WERI-Rb-1 (cell line): Measurements from ENCODE around the gene CNKSR2.

Experiments
- DNase-seq: peaks from one replicate; pipeline ENCODE4 v3.0.0-alpha.2; 2020
- H3K27ac ChIP-seq: fragments of 250-450 bp; sonication (Bioruptor Pico); 2 replicates; pipeline ENCODE4 v1.5.1; 2020; ENCODE audit warnings: mild to moderate bottlenecking, moderate library complexity
- H3K27me3 ChIP-seq: fragments of 250-450 bp; sonication (Bioruptor Pico); 2 replicates; pipeline ENCODE4 v1.5.1; 2021; ENCODE audit warnings: mild to moderate bottlenecking, low read depth, moderate library complexity; ENCODE audit not compliant: insufficient read depth, severe bottlenecking
- H3K36me3 ChIP-seq: fragments of 250-450 bp; sonication (Bioruptor Pico); 2 replicates; pipeline ENCODE4 v1.5.1; 2020; ENCODE audit warnings: mild to moderate bottlenecking, moderate library complexity
- H3K4me3 ChIP-seq: 2 replicates; pipeline ENCODE4 v1.5.1; 2011; ENCODE audit warnings: low read depth, mild to moderate bottlenecking, control low read depth, low read length
- H3K9me3 ChIP-seq: fragments of 250-450 bp; sonication (Bioruptor Pico); 2 replicates; pipeline ENCODE4 v1.5.1; 2021; ENCODE audit warnings: mild to moderate bottlenecking, moderate library complexity; ENCODE audit not compliant: severe bottlenecking
- TF ChIP-seq, protein P1 (sequence below): IDR thresholded peaks from 2 replicates; pipeline ENCODE4 v1.5.1; 2011; ENCODE audit warnings: low read depth, mild to moderate bottlenecking, control low read depth, inconsistent platforms, low read length

Gene CNKSR2

DNA sequence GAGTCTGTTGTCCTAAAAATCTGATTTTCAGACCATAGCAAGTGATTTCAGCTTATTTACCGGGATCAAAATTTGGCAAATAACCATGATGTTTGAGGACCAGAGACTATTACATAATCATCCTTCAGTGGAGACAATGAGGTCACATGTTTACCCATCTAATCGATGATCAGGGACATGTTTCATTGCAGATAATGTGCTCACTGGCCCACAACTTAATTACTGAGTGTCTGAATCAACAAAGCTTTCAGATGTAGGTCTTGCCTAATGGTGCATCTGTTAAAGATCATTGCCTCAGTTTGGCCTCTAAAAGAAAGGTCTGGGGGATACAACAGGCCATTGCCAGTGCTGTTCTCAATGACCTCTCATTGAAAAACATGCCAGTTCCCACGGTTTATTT is 326.7 kb downstream of the CNKSR2 start:
- no peaks in the 10 kb centered on the region for H3K36me3 ChIP-seq
- no peak for DNase-seq

DNA sequence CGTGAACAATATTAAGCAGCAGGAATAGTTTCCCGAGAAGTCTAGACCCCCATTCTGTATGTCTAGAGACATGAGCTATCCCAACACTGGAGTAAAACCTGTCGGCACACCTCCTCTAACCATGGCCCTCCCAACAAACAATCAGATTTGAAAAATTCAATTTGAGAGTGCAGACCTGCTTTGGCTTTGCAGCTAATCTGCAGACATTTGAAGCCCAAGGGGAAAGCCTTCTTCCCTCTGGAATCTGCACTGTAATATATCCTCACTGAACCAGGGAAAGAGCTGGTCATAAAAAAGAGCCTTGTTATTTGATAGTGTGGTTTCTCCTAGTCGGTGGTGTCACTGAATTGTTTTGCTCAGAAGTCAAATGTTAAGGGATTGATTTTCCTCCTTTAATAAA is 328.5 kb downstream of the CNKSR2 start:
- TF ChIP-seq, protein P1, sequence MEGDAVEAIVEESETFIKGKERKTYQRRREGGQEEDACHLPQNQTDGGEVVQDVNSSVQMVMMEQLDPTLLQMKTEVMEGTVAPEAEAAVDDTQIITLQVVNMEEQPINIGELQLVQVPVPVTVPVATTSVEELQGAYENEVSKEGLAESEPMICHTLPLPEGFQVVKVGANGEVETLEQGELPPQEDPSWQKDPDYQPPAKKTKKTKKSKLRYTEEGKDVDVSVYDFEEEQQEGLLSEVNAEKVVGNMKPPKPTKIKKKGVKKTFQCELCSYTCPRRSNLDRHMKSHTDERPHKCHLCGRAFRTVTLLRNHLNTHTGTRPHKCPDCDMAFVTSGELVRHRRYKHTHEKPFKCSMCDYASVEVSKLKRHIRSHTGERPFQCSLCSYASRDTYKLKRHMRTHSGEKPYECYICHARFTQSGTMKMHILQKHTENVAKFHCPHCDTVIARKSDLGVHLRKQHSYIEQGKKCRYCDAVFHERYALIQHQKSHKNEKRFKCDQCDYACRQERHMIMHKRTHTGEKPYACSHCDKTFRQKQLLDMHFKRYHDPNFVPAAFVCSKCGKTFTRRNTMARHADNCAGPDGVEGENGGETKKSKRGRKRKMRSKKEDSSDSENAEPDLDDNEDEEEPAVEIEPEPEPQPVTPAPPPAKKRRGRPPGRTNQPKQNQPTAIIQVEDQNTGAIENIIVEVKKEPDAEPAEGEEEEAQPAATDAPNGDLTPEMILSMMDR, result no peak

More for the DNA sequence above, 326.7 kb downstream of the CNKSR2 start:
- H3K27me3 ChIP-seq, result no peaks in the 10 kb centered on the region
- H3K27ac ChIP-seq, result no peak overlapping the region
- no peaks in the 10 kb centered on the region for H3K9me3 ChIP-seq
- TF ChIP-seq, protein P1, result no peak
- no peak overlapping the region for H3K4me3 ChIP-seq

More for the DNA sequence above, 328.5 kb downstream of the CNKSR2 start:
- Histone ChIP-seq H3K4me3 (no peak overlapping the region), H3K27ac (no peak overlapping the region), H3K9me3 (no peaks in the 10 kb centered on the region), H3K27me3 (no peaks in the 10 kb centered on the region), H3K36me3 (no peaks in the 10 kb centered on the region)
- no peak for DNase-seq
